Adrenal gland (tissue), 5 donors: ENCODE measurements around the gene ELOVL2.

Experiments used
- CTCF ChIP-seq, 6 experiments: fragments of 450-650 bp in 4 of 6; fragments of 200-600 bp in 2 of 6; sonication (generic) in 1 of 6; IDR thresholded peaks; 1 replicate in 5 of 6; 2 replicates in 1 of 6; pipeline versions ENCODE4 v1.5.1 to v1.8.0; 2016 to 2021; ENCODE audit warnings: antibody characterized with exemption in 6 of 6, mild to moderate bottlenecking in 2 of 6, moderate library complexity in 1 of 6
- POLR2A ChIP-seq, 2 donors: fragments of 450-650 bp; IDR thresholded peaks; one replicate each; pipeline ENCODE4 v1.6.1; 2017; ENCODE audit warnings: antibody characterized with exemption in 2 of 2, mild to moderate bottlenecking in 2 of 2, moderate library complexity in 1 of 2
- donor health status: DM: no; HTN: no; CAD: no.

- TF ChIP-seq CTCF (IDR thresholded peaks at IDR 0.05) (no peak), POLR2A (IDR thresholded peaks at IDR 0.05) (no peak)
These were observed 48.7 kb upstream of the ELOVL2 start for GRCh38 chr6:11092668-11093375.
